SU-DHL-6 (cell line): ENCODE results near the gene TTC23.
"Not testable (repeated sequence)": the region's sequence is repeated elsewhere in the genome, so short reads cannot be mapped to it uniquely, and the experiment has no call there.

Experiments
- H2AFZ ChIP-seq: fragments of 200-600 bp; sonication (generic); 2 replicates; pipeline ENCODE4 v1.6.1; 2014; ENCODE audit warnings: low read depth, mild to moderate bottlenecking, moderate library complexity, mixed read lengths, antibody characterized with exemption, low read length; ENCODE audit not compliant: severe bottlenecking
- H3F3A ChIP-seq: fragments of 200-600 bp; shearing (Covaris generic); 2 replicates; pipeline ENCODE4 v1.6.0; 2016; ENCODE audit warnings: antibody characterized with exemption, mild to moderate bottlenecking; ENCODE audit not compliant: insufficient read depth
- H3K27ac ChIP-seq: fragments of 200-600 bp; sonication (generic); 2 replicates; pipeline ENCODE4 v1.5.1; 2016; ENCODE audit warnings: low read depth, mild to moderate bottlenecking, low read length, moderate library complexity, mixed read lengths
- H3K27me3 ChIP-seq: fragments of 200-600 bp; sonication (generic), shearing (Covaris generic); 2 replicates; pipeline ENCODE4 v1.6.0; 2014; ENCODE audit warnings: mild to moderate bottlenecking, low read length
- H3K36me3 ChIP-seq: fragments of 200-600 bp; sonication (generic); 2 replicates; pipeline ENCODE4 v1.6.1; 2014; ENCODE audit warnings: mild to moderate bottlenecking, low read length, mixed read lengths
- H3K4me2 ChIP-seq: fragments of 300-600, 200-600 bp; shearing (Covaris generic), sonication (generic); 2 replicates; pipeline ENCODE4 v1.6.0; 2014; ENCODE audit warnings: low read length, low read depth, mild to moderate bottlenecking; ENCODE audit not compliant: poor library complexity, severe bottlenecking
- H3K4me3 ChIP-seq: fragments of 200-600 bp; sonication (generic); 2 replicates; pipeline ENCODE4 v1.5.1; 2014; ENCODE audit warnings: antibody characterized with exemption, low read length, mild to moderate bottlenecking, mixed read lengths; ENCODE audit not compliant: insufficient read depth, poor library complexity, severe bottlenecking
- H3K79me2 ChIP-seq: fragments of 200-600 bp; sonication (generic); 2 replicates; pipeline ENCODE4 v1.6.1; 2014; ENCODE audit warnings: mild to moderate bottlenecking, low read length, moderate library complexity; ENCODE audit not compliant: insufficient read depth
- H3K9ac ChIP-seq: fragments of 200-600 bp; sonication (generic); 2 replicates; pipeline ENCODE4 v1.7.0; 2014; ENCODE audit warnings: mild to moderate bottlenecking, low read length
- H3K9me2 ChIP-seq: fragments of 200-600 bp; sonication (generic); replicated peaks from 2 replicates; pipeline ENCODE4 v1.6.1; 2014; ENCODE audit warnings: low read length; ENCODE audit not compliant: insufficient read depth
- H3K9me3 ChIP-seq: fragments of 200-600 bp; sonication (generic); 2 replicates; pipeline ENCODE4 v1.6.1; 2014; ENCODE audit warnings: low read length, mixed read lengths; ENCODE audit not compliant: insufficient read depth
- H4K20me1 ChIP-seq: fragments of 200-600 bp; sonication (generic); 2 replicates; pipeline ENCODE4 v1.6.1; 2014; ENCODE audit warnings: low read depth, mild to moderate bottlenecking, antibody characterized with exemption, low read length, moderate library complexity, mixed read lengths
- CTCF ChIP-seq: fragments of 200-600 bp; sonication (generic); IDR thresholded peaks from one replicate; pipeline ENCODE4 v1.5.1; 2017; ENCODE audit warnings: antibody characterized with exemption, mild to moderate bottlenecking, low read length, moderate library complexity; ENCODE audit not compliant: insufficient read depth, poor library complexity, severe bottlenecking
- EZH2phosphoT487 ChIP-seq: fragments of 200-600 bp; sonication (generic), shearing (Covaris generic); conservative IDR thresholded peaks from 2 replicates; pipeline ENCODE4 v1.6.1; 2018; ENCODE audit warnings: mild to moderate bottlenecking, antibody characterized with exemption, low read length, moderate library complexity, mixed read lengths

TTC23 gene

GRCh38 chr15:99114511-99115299 is 134.7 kb downstream of the TTC23 start:
- H3K27ac ChIP-seq, result no peak overlapping the region
- H3K9me2 ChIP-seq, result no peaks in the 10 kb centered on the region
- H4K20me1 ChIP-seq, result no peaks in the 10 kb centered on the region
- no peak overlapping the region for H2AFZ ChIP-seq
- no peak overlapping the region for H3K4me2 ChIP-seq
- H3K36me3 ChIP-seq, result no peaks in the 10 kb centered on the region
- TF ChIP-seq EZH2phosphoT487, result no peak
- no peak for TF ChIP-seq CTCF
- no peaks in the 10 kb centered on the region for H3K9me3 ChIP-seq
- H3K9ac ChIP-seq, result no peak overlapping the region
- no peaks in the 10 kb centered on the region for H3F3A ChIP-seq
- H3K79me2 ChIP-seq, result no peaks in the 10 kb centered on the region
- no peak overlapping the region for H3K4me3 ChIP-seq
- H3K27me3 ChIP-seq, result no peaks in the 10 kb centered on the region

- H2AFZ ChIP-seq, result no peak overlapping the region
- H3K4me3 ChIP-seq, result no peak overlapping the region
- no peak overlapping the region for H3K27ac ChIP-seq
- no peak overlapping the region for H3K9ac ChIP-seq
- no peak overlapping the region for H3K4me2 ChIP-seq
- H3K9me3 ChIP-seq, result no peaks in the 10 kb centered on the region
- H3K36me3 ChIP-seq, result no peaks in the 10 kb centered on the region
- H3K27me3 ChIP-seq, result no peaks in the 10 kb centered on the region
- H4K20me1 ChIP-seq, result no peaks in the 10 kb centered on the region
- no peaks in the 10 kb centered on the region for H3K79me2 ChIP-seq
- no peaks in the 10 kb centered on the region for H3F3A ChIP-seq
- H3K9me2 ChIP-seq, result no peaks in the 10 kb centered on the region
- TF ChIP-seq EZH2phosphoT487, result no peak
- TF ChIP-seq CTCF, result no peak
Measured at GRCh38 chr15:99113547-99114271, 135.7 kb downstream of the TTC23 start.

GRCh38 chr15:99111641-99112040 is 137.7 kb downstream of the TTC23 start:
- not testable (repeated sequence) for H3K36me3 ChIP-seq, H4K20me1 ChIP-seq, H3K9me3 ChIP-seq, H2AFZ ChIP-seq, H3K4me3 ChIP-seq, H3K9ac ChIP-seq, H3F3A ChIP-seq, H3K4me2 ChIP-seq, H3K27me3 ChIP-seq, H3K27ac ChIP-seq, H3K79me2 ChIP-seq, H3K9me2 ChIP-seq
